Vagina (tissue), 2 donors: ENCODE data around the gene SSTR5.

ENCODE experiments used
- POLR2A ChIP-seq, 2 donors: fragments of 450-650 bp; IDR thresholded peaks; one replicate each; pipeline ENCODE4 v1.6.1; 2017; ENCODE audit warnings: antibody characterized with exemption in 2 of 2, mild to moderate bottlenecking in 2 of 2, moderate library complexity in 2 of 2
- POLR2AphosphoS5 ChIP-seq, 2 donors: sonication (generic); formaldehyde crosslinking; IDR thresholded peaks; one replicate each; pipeline ENCODE4 v1.9.0; 2017; ENCODE audit warnings: antibody characterized with exemption in 2 of 2, mild to moderate bottlenecking in 2 of 2, low read depth in 1 of 2; ENCODE audit not compliant: insufficient read depth in 1 of 2
- TF ChIP-seq, protein P1 (sequence below), 3 experiments: fragments of 450-650 bp in 2 of 3; fragments of 200-600 bp in 1 of 3; sonication (generic) in 1 of 3; IDR thresholded peaks; one replicate each; pipeline ENCODE4 v1.5.1; 2017 to 2019; ENCODE audit warnings: antibody characterized with exemption in 3 of 3, mild to moderate bottlenecking in 2 of 3, moderate library complexity in 2 of 3

DNA sequence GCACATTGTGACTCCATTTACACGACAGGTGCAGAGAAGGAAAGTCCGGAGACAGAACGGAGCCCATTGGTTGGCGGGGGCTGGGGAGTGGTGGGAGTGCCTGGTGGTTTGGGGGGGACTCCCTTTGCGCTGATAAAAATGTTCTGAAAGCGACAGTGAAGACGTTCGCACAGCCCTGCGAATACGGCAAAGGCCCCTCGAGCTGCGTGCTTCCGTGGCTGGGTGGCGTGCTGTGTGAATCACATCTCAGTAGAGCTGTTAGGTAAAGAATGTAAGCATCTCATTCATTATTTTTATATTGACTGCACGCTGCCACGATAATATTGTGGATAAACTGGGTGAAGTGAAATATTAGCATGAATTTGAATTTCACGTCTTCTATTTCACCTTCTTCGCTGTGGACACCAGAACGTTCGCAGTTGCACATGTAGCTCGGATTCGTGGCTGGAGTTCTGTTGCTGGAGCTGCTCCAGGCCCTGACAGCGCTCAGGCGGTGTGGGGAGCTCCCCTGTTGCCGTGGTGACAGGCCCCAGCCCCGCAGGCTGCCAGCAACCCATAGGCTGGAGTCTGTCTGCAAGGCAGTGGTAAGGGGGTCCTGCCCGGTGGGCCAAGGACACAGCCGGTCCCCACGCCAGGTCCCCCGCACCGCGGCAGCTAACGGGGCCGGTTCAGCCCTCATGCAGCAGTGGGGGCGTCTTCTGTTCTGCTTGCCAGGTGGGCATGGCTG, 46.3 kb upstream of the SSTR5 start:
- TF ChIP-seq POLR2A (IDR thresholded peaks at IDR 0.05) (no peak), POLR2AphosphoS5 (IDR thresholded peaks at IDR 0.05; ENCODE audit: insufficient read depth in 1 of 2, low read depth in 1 of 2) (no peak)
- TF ChIP-seq, protein P1, sequence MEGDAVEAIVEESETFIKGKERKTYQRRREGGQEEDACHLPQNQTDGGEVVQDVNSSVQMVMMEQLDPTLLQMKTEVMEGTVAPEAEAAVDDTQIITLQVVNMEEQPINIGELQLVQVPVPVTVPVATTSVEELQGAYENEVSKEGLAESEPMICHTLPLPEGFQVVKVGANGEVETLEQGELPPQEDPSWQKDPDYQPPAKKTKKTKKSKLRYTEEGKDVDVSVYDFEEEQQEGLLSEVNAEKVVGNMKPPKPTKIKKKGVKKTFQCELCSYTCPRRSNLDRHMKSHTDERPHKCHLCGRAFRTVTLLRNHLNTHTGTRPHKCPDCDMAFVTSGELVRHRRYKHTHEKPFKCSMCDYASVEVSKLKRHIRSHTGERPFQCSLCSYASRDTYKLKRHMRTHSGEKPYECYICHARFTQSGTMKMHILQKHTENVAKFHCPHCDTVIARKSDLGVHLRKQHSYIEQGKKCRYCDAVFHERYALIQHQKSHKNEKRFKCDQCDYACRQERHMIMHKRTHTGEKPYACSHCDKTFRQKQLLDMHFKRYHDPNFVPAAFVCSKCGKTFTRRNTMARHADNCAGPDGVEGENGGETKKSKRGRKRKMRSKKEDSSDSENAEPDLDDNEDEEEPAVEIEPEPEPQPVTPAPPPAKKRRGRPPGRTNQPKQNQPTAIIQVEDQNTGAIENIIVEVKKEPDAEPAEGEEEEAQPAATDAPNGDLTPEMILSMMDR (IDR thresholded peaks at IDR 0.05) = no peak
